ENCODE data around the gene ZNF669.

DNA sequence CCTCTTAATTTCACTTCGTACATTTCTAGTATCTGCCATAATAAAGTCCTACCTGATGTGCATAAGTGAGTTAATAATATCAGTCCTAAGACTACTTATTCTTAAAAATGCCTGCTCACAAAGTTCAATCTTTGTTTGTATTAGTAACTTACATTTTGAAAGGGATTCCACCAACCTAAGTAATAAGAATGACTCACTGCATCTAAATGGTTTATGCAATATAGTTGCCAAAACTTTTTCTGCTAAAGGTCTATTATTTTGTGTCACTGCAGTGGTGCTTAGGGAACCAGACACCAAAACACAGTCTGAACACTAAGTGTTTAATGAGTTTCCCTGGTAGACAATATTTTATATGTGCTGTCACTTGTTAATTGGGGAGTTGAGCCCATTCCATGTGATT lies 1.8 kb downstream of the ZNF669 start:
- no peak for TF ChIP-seq EZH2 (IDR thresholded peaks at IDR 0.05; ENCODE audit: low read depth, unreplicated experiment)
- TF ChIP-seq CREB1 (CRISPR knock-in tag; IDR thresholded peaks at IDR 0.05; ENCODE audit: low read depth) = no peak
- TF ChIP-seq, protein P1, sequence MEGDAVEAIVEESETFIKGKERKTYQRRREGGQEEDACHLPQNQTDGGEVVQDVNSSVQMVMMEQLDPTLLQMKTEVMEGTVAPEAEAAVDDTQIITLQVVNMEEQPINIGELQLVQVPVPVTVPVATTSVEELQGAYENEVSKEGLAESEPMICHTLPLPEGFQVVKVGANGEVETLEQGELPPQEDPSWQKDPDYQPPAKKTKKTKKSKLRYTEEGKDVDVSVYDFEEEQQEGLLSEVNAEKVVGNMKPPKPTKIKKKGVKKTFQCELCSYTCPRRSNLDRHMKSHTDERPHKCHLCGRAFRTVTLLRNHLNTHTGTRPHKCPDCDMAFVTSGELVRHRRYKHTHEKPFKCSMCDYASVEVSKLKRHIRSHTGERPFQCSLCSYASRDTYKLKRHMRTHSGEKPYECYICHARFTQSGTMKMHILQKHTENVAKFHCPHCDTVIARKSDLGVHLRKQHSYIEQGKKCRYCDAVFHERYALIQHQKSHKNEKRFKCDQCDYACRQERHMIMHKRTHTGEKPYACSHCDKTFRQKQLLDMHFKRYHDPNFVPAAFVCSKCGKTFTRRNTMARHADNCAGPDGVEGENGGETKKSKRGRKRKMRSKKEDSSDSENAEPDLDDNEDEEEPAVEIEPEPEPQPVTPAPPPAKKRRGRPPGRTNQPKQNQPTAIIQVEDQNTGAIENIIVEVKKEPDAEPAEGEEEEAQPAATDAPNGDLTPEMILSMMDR (conservative IDR thresholded peaks at IDR 0.05; ENCODE audit: low read depth in 2 of 2) = no peak
- TF ChIP-seq POLR2AphosphoS5 (IDR thresholded peaks at IDR 0.05; ENCODE audit: low read depth) = no peak
- TF ChIP-seq REST (IDR thresholded peaks at IDR 0.05; ENCODE audit: unreplicated experiment) = no peak
- no peak for TF ChIP-seq NANOG (IDR thresholded peaks at IDR 0.05; ENCODE audit: borderline replicate concordance)
- no peak for TF ChIP-seq ZNF114 (CRISPR knock-in tag; IDR thresholded peaks at IDR 0.05)
- no peak for TF ChIP-seq EZH2phosphoT487 (IDR thresholded peaks at IDR 0.05; ENCODE audit: unreplicated experiment)
- no peak for TF ChIP-seq STAT1 (IDR thresholded peaks at IDR 0.05; ENCODE audit: unreplicated experiment)
- TF ChIP-seq ZNF331 (CRISPR knock-in tag; IDR thresholded peaks at IDR 0.05; ENCODE audit: low read depth) = no peak
- no peak for TF ChIP-seq JUNB (IDR thresholded peaks at IDR 0.05; ENCODE audit: unreplicated experiment)
- TF ChIP-seq, protein P2, sequence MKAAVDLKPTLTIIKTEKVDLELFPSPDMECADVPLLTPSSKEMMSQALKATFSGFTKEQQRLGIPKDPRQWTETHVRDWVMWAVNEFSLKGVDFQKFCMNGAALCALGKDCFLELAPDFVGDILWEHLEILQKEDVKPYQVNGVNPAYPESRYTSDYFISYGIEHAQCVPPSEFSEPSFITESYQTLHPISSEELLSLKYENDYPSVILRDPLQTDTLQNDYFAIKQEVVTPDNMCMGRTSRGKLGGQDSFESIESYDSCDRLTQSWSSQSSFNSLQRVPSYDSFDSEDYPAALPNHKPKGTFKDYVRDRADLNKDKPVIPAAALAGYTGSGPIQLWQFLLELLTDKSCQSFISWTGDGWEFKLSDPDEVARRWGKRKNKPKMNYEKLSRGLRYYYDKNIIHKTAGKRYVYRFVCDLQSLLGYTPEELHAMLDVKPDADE (IDR thresholded peaks at IDR 0.05) = no peak
- no peak for TF ChIP-seq ZNF462 (CRISPR knock-in tag; IDR thresholded peaks at IDR 0.05)
